MM.1S (cell line): ENCODE results near the gene FBN2.

ENCODE experiments used
- DNase-seq: peaks from one replicate; pipeline ENCODE4 v3.0.0-alpha.2; 2015
- H2AFZ ChIP-seq: fragments of 300-600 bp; sonication (generic); 2 replicates; pipeline ENCODE4 v1.6.0; 2016; ENCODE audit warnings: antibody characterized with exemption, low read length
- H3F3A ChIP-seq: fragments of 300-600 bp; sonication (generic); 2 replicates; pipeline ENCODE4 v1.6.1; 2016; ENCODE audit warnings: mild to moderate bottlenecking, antibody characterized with exemption, low read length, moderate library complexity, mixed read lengths; ENCODE audit not compliant: insufficient read depth
- H3K27ac ChIP-seq: fragments of 300-600 bp; sonication (generic); 2 replicates; pipeline ENCODE4 v1.5.1; 2016; ENCODE audit warnings: mild to moderate bottlenecking, low read length
- H3K27me3 ChIP-seq: fragments of 300-600 bp; sonication (generic); replicated peaks from 2 replicates; pipeline ENCODE4 v1.6.0; 2016; ENCODE audit warnings: low read length; ENCODE audit not compliant: insufficient read depth
- H3K36me3 ChIP-seq: fragments of 300-600 bp; sonication (generic); replicated peaks from 2 replicates; pipeline ENCODE4 v1.6.1; 2016; ENCODE audit warnings: mild to moderate bottlenecking, low read length, mixed read lengths; ENCODE audit not compliant: insufficient read depth
- H3K4me1 ChIP-seq: fragments of 300-600 bp; sonication (generic); 2 replicates; pipeline ENCODE4 v1.6.1; 2016; ENCODE audit warnings: low read length, mixed read lengths
- H3K4me2 ChIP-seq: fragments of 300-600 bp; sonication (generic); 2 replicates; pipeline ENCODE4 v1.6.0; 2016; ENCODE audit warnings: low read depth, low read length
- H3K4me3 ChIP-seq: fragments of 300-600 bp; sonication (generic); 2 replicates; pipeline ENCODE4 v1.5.1; 2016; ENCODE audit warnings: low read length, mixed read lengths
- H3K79me2 ChIP-seq: fragments of 300-600 bp; sonication (generic); 2 replicates; pipeline ENCODE4 v1.6.1; 2016; ENCODE audit warnings: mixed run types, low read length, mixed read lengths
- H3K9ac ChIP-seq: fragments of 300-600 bp; sonication (generic); 2 replicates; pipeline ENCODE4 v1.6.1; 2016; ENCODE audit warnings: low read length, mixed read lengths
- H3K9me2 ChIP-seq: fragments of 300-600 bp; sonication (generic); replicated peaks from 2 replicates; pipeline ENCODE4 v1.6.1; 2016; ENCODE audit warnings: mild to moderate bottlenecking, low read length, mixed read lengths; ENCODE audit not compliant: insufficient read depth
- H3K9me3 ChIP-seq: fragments of 300-600 bp; sonication (generic); replicated peaks from 2 replicates; pipeline ENCODE4 v1.6.1; 2016; ENCODE audit warnings: mild to moderate bottlenecking, low read length, mixed read lengths; ENCODE audit not compliant: insufficient read depth
- H4K20me1 ChIP-seq: fragments of 300-600 bp; sonication (generic); 2 replicates; pipeline ENCODE4 v1.6.1; 2016; ENCODE audit warnings: mild to moderate bottlenecking, low read length, moderate library complexity, mixed read lengths; ENCODE audit not compliant: insufficient read depth
- EZH2 ChIP-seq: fragments of 300-600 bp; sonication (generic); optimal IDR thresholded peaks from 2 replicates; pipeline ENCODE3; 2017; ENCODE audit warnings: low read depth, mild to moderate bottlenecking, antibody characterized with exemption, low read length, mixed read lengths
- EZH2phosphoT487 ChIP-seq: fragments of 300-600 bp; sonication (generic); IDR thresholded peaks from 2 replicates; pipeline ENCODE4 v1.6.1; 2018; ENCODE audit warnings: antibody characterized with exemption, low read length
- TF ChIP-seq, protein P1 (sequence below): fragments of 300-600 bp; sonication (generic); IDR thresholded peaks from 2 replicates; pipeline ENCODE4 v1.5.1; 2016; ENCODE audit warnings: antibody characterized with exemption, low read length, mixed read lengths

Gene FBN2

DNA sequence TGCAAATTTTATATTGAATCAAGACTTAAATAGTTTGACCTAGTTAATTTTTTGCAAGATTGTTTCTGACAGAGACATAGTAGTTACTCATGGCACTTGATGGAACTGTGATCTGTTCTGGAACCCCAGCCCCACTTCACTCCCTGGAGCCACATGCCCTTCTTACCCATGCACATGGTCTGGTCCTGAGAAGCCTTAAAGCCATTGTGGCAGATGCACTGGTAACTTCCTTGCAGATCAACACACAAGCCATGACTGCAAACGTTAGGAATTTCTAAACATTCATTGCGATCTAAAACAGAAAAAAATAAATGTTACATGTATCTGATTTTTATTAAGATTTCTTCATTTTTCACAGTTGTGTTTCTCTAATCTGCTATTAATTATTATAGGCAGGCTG lies 233.3 kb downstream of the FBN2 start:
- Histone ChIP-seq H3K4me1 (no peaks in the 10 kb centered on the region), H3K27me3 (no peaks in the 10 kb centered on the region), H3K4me2 (no peak overlapping the region), H3K36me3 (no peaks in the 10 kb centered on the region; the same call in 1 of the 2 replicates), H3K9ac (no peak overlapping the region), H3K4me3 (no peak overlapping the region), H2AFZ (no peak overlapping the region), H3K9me2 (no peaks in the 10 kb centered on the region), H4K20me1 (no peaks in the 10 kb centered on the region), H3K79me2 (no peaks in the 10 kb centered on the region), H3K9me3 (no peaks in the 10 kb centered on the region), H3K27ac (no peak overlapping the region), H3F3A (no peaks in the 10 kb centered on the region)
- TF ChIP-seq, protein P1, sequence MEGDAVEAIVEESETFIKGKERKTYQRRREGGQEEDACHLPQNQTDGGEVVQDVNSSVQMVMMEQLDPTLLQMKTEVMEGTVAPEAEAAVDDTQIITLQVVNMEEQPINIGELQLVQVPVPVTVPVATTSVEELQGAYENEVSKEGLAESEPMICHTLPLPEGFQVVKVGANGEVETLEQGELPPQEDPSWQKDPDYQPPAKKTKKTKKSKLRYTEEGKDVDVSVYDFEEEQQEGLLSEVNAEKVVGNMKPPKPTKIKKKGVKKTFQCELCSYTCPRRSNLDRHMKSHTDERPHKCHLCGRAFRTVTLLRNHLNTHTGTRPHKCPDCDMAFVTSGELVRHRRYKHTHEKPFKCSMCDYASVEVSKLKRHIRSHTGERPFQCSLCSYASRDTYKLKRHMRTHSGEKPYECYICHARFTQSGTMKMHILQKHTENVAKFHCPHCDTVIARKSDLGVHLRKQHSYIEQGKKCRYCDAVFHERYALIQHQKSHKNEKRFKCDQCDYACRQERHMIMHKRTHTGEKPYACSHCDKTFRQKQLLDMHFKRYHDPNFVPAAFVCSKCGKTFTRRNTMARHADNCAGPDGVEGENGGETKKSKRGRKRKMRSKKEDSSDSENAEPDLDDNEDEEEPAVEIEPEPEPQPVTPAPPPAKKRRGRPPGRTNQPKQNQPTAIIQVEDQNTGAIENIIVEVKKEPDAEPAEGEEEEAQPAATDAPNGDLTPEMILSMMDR: no peak
- TF ChIP-seq EZH2: no peak
- no peak for TF ChIP-seq EZH2phosphoT487
- DNase-seq: no peak

DNA sequence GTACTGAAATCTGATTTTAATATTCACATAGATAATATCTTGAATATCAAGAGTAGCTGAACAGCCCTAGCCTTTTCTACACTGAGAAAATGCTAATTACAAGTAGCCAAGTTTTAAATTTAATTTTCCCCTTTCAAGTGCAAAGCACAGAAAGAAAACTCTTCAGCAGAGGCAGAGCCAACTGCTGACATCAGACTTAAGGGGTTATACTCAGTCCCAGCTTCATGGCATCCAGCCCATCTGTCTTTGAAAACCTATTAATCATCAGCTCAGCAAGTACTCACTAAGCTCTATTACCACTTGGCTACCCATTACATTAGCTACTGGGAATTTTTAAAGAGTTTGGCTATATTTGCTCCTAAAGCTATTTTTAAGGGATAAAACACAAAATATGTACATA lies 234.0 kb downstream of the FBN2 start:
- Histone ChIP-seq H3K27me3 (no peaks in the 10 kb centered on the region), H4K20me1 (no peaks in the 10 kb centered on the region), H3K9me3 (no peaks in the 10 kb centered on the region), H3K9me2 (no peaks in the 10 kb centered on the region), H3F3A (no peaks in the 10 kb centered on the region), H3K4me3 (no peak overlapping the region), H2AFZ (no peak overlapping the region), H3K9ac (no peak overlapping the region), H3K4me2 (no peak overlapping the region), H3K36me3 (no peaks in the 10 kb centered on the region; the same call in 1 of the 2 replicates), H3K79me2 (no peaks in the 10 kb centered on the region), H3K4me1 (no peaks in the 10 kb centered on the region), H3K27ac (no peak overlapping the region)
- TF ChIP-seq EZH2 (no peak), EZH2phosphoT487 (no peak)
- TF ChIP-seq, protein P1: no peak
- no peak for DNase-seq

DNA sequence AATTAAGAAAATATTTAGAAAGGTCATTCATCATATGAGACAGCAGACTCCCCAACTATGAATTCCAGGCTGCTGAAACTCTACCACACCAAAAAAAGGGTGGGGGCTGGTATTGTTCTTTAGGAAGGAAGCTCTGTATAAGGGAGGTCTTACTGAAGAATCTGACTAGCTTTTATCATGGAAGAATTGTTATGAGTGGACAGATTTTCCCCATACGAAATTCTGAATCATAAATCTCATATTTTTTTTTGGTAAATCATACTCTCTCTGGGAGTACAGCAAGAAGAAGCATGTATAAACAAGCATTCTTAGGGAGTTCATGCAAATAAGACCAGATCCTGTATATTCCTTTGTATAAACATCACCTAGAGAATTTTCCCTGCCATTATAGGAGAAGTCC lies 234.5 kb downstream of the FBN2 start:
- Histone ChIP-seq H3K27ac (no peak overlapping the region), H3F3A (no peaks in the 10 kb centered on the region), H3K9me2 (no peaks in the 10 kb centered on the region), H3K9ac (no peak overlapping the region), H3K79me2 (no peaks in the 10 kb centered on the region), H3K27me3 (no peaks in the 10 kb centered on the region), H3K4me1 (no peaks in the 10 kb centered on the region), H2AFZ (no peak overlapping the region), H4K20me1 (no peaks in the 10 kb centered on the region), H3K9me3 (no peaks in the 10 kb centered on the region), H3K4me2 (no peak overlapping the region), H3K36me3 (no peaks in the 10 kb centered on the region; the same call in 1 of the 2 replicates), H3K4me3 (no peak overlapping the region)
- TF ChIP-seq EZH2: no peak
- TF ChIP-seq, protein P1: no peak
- no peak for TF ChIP-seq EZH2phosphoT487
- DNase-seq: no peak
